Gastroesophageal sphincter (tissue), 4 donors: ENCODE results near the gene PTH2R. TPM values are rescaled to one million over a fixed set of nuclear protein-coding genes. Genes with fewer than 3 reads are reported as not detected.
"Not testable (repeated sequence)": the region's sequence is repeated elsewhere in the genome, so short reads cannot be mapped to it uniquely, and the experiment has no call there.

Source experiments
- ATAC-seq: fragments of 150-250 bp; one replicate; pipeline ENCODE4 v1.9.1; 2016; ENCODE audit warnings: mild to moderate bottlenecking, moderate library complexity
- H3K27ac ChIP-seq, 4 donors: fragments of 200-600 bp; sonication (generic) in 3 of 4; 1 replicate in 3 of 4; 2 replicates in 1 of 4; pipeline ENCODE4 v1.5.1; 2016 to 2019
- H3K27me3 ChIP-seq: fragments of 200-600 bp; sonication (generic); one replicate; pipeline ENCODE4 v1.5.1; 2019
- H3K36me3 ChIP-seq, 2 donors: fragments of 200-600 bp; sonication (generic); one replicate each; pipeline ENCODE4 v1.5.1; 2019; ENCODE audit warnings: control low read depth in 1 of 2
- H3K4me1 ChIP-seq, 3 donors: fragments of 200-600 bp; sonication (generic); 1 replicate in 2 of 3; 2 replicates in 1 of 3; pipeline ENCODE4 v1.5.1; 2016 to 2019; ENCODE audit warnings: control low read depth in 2 of 3
- H3K4me3 ChIP-seq, 2 donors: fragments of 200-600 bp; sonication (generic); one replicate each; pipeline ENCODE4 v1.5.1; 2019; ENCODE audit warnings: mild to moderate bottlenecking in 1 of 2, moderate library complexity in 1 of 2
- H3K9me3 ChIP-seq, 3 donors: fragments of 200-600 bp; sonication (generic); one replicate each; pipeline ENCODE4 v1.5.1; 2017 to 2019; ENCODE audit warnings: control low read depth in 2 of 3
- EP300 ChIP-seq: sonication (generic); formaldehyde crosslinking; IDR thresholded peaks from one replicate; pipeline ENCODE4 v1.6.1; 2017; ENCODE audit warnings: antibody characterized with exemption, mild to moderate bottlenecking
- POLR2A ChIP-seq, 2 donors: fragments of 450-650 bp; IDR thresholded peaks; one replicate each; pipeline ENCODE4 v1.6.1; 2017; ENCODE audit warnings: antibody characterized with exemption in 2 of 2, mild to moderate bottlenecking in 2 of 2, moderate library complexity in 1 of 2
- POLR2AphosphoS5 ChIP-seq: sonication (generic); formaldehyde crosslinking; IDR thresholded peaks from one replicate; pipeline ENCODE4 v1.6.1; 2017; ENCODE audit warnings: antibody characterized with exemption
- WGBS, 2 donors: methylation state at CpG; one replicate each; pipeline ENCODE4 v1.1.5; 2018; ENCODE audit warnings: low coverage in 1 of 2; 5-methylcytosine and 5-hydroxymethylcytosine counted together
- total RNA-seq, 4 donors: library from RNA; depleted of rRNA; stranded (reverse); fragments of >200 nt; gene quantifications; one replicate each; pipeline ENCODE4 v1.1.0, GENCODE V29; 2016
- TF ChIP-seq, protein P1 (sequence below), 4 experiments: fragments of 200-600 bp in 2 of 4; fragments of 450-650 bp in 2 of 4; sonication (generic) in 1 of 4; IDR thresholded peaks; one replicate each; pipeline ENCODE4 v1.5.1; 2017 to 2019; ENCODE audit warnings: antibody characterized with exemption in 4 of 4, mild to moderate bottlenecking in 2 of 4, moderate library complexity in 2 of 4

Gene PTH2R
- total RNA-seq, 4 donors from 2014 or later: 0.62 TPM; not detected in 3

DNA sequence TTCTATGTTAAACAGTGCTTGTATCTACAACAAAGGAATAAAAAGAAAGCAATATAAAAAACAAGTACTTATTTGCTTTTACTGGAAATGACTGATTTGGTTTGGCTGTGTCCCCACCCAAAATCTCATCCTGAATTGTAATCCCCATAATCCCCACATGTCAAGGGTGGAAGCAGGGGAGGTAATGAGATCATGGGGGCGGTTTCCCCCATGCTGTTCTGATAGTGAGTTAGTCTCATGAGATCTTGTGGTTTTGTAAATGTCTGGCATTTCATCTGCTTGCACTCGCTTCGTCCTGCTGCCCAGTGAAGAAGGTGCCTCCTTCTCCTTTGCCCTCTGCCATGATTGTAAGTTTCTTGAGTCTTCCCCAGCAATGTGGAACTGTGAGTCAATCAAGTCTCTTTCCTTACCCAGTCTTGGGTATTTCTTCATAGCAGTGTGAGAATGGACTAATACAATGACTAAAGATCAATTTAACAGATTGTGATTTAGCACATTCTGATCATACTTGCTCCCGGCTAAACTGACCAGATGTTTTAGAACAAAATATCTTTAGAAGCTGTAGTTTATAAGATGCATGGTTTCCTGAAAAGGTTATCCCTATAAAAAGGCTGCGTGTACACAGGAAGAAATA is 19.9 kb downstream of the PTH2R start:
- H3K27ac ChIP-seq: no peak overlapping the region
- 57 to 86% methylated on average over 4 to 5 of the region's 5 CpGs for WGBS, 2 donors
- no peaks in the 10 kb centered on the region for H3K4me1 ChIP-seq
- no peak overlapping the region for H3K4me3 ChIP-seq
- TF ChIP-seq POLR2AphosphoS5 (no peak), EP300 (no peak), POLR2A (IDR thresholded peaks at IDR 0.05) (no peak)
- H3K9me3 ChIP-seq: peaks cover 0 to 5% (median 0%) of the 10 kb centered on the region in 3 donors
- no peaks in the 10 kb centered on the region for H3K36me3 ChIP-seq
- no peaks in the 10 kb centered on the region for H3K27me3 ChIP-seq
- ATAC-seq: no peak

- Histone ChIP-seq H3K9me3 (no peaks in the 10 kb centered on the region), H3K4me1 (no peaks in the 10 kb centered on the region), H3K36me3 (no peaks in the 10 kb centered on the region), H3K27me3 (peaks cover 14% of the 10 kb centered on the region), H3K27ac (no peak overlapping the region), H3K4me3 (no peak overlapping the region)
- TF ChIP-seq POLR2AphosphoS5: no peak
- no peak for TF ChIP-seq EP300
- TF ChIP-seq, protein P1, sequence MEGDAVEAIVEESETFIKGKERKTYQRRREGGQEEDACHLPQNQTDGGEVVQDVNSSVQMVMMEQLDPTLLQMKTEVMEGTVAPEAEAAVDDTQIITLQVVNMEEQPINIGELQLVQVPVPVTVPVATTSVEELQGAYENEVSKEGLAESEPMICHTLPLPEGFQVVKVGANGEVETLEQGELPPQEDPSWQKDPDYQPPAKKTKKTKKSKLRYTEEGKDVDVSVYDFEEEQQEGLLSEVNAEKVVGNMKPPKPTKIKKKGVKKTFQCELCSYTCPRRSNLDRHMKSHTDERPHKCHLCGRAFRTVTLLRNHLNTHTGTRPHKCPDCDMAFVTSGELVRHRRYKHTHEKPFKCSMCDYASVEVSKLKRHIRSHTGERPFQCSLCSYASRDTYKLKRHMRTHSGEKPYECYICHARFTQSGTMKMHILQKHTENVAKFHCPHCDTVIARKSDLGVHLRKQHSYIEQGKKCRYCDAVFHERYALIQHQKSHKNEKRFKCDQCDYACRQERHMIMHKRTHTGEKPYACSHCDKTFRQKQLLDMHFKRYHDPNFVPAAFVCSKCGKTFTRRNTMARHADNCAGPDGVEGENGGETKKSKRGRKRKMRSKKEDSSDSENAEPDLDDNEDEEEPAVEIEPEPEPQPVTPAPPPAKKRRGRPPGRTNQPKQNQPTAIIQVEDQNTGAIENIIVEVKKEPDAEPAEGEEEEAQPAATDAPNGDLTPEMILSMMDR (IDR thresholded peaks at IDR 0.05): no peak
- TF ChIP-seq POLR2A (IDR thresholded peaks at IDR 0.05): no peak
- no peak for ATAC-seq
- WGBS, 2 donors: 72 to 86% methylated on average over 3 of the region's 3 CpGs
These were observed 31.2 kb downstream of the PTH2R start for GRCh38 chr2:208437755-208438154.

DNA sequence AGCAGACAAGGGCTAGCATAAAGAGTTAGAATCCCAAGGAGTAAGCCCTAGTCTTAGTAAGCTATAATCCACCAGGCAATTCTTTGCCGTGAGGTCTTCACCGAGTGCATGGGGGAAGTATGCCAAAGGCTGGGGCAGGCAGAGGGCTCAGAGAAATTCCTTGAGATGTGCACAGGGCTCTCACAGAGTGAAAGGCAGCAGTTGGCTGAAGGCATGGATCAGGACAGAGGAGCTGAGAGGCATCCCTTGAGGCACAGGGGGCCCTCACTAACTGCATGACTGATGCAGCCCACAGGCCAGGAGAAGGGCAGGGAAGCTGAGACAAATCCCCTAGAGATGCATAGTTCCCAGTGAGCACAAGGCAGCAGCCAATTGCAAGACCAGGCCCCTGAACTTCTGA is 34.1 kb downstream of the PTH2R start:
- Histone ChIP-seq H3K36me3 (no peaks in the 10 kb centered on the region), H3K4me1 (no peaks in the 10 kb centered on the region), H3K4me3 (no peak overlapping the region), H3K27me3 (peaks cover 8% of the 10 kb centered on the region), H3K9me3 (no peaks in the 10 kb centered on the region), H3K27ac (no peak overlapping the region)
- TF ChIP-seq, protein P1 (IDR thresholded peaks at IDR 0.05): no peak
- no peak for TF ChIP-seq POLR2AphosphoS5
- no peak for TF ChIP-seq EP300
- no peak for TF ChIP-seq POLR2A (IDR thresholded peaks at IDR 0.05)
- ATAC-seq: no peak
- WGBS, 2 donors: no CpG with 5 or more reads among the region's 2 CpGs

- H3K27ac ChIP-seq: no peak overlapping the region
- H3K36me3 ChIP-seq: no peaks in the 10 kb centered on the region
- no peaks in the 10 kb centered on the region for H3K4me1 ChIP-seq
- no peak overlapping the region for H3K4me3 ChIP-seq
- TF ChIP-seq POLR2AphosphoS5: no peak
- no peak for TF ChIP-seq POLR2A (IDR thresholded peaks at IDR 0.05)
- peaks cover 7% of the 10 kb centered on the region for H3K27me3 ChIP-seq
- WGBS, 2 donors: 93 to 100% methylated on average over 2 of the region's 2 CpGs
- no peak for ATAC-seq
- no peaks in the 10 kb centered on the region for H3K9me3 ChIP-seq
These were observed 35.4 kb downstream of the PTH2R start for GRCh38 chr2:208441951-208442350.

DNA sequence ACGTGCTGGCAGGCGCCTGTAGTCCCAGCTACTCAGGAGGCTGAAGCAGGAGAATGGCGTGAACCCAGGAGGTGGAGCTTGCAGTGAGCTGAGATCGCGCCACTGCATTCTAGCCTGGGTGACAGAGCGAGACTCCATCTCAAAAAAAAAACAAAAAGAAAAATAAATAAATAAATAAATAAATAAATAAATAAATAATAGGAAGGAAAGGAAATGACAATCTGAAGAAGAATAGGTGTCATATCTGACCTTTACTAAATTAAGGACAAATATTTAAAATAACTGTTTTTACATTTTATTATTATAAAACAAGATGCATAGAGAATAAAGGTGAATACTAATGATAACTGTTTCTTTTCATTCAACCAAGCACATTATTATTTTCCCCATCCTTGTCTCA is 40.9 kb downstream of the PTH2R start:
- H3K4me3 ChIP-seq, ATAC-seq, H3K27ac ChIP-seq, H3K4me1 ChIP-seq, H3K27me3 ChIP-seq, H3K9me3 ChIP-seq, H3K36me3 ChIP-seq: not testable (repeated sequence)
- WGBS, 2 donors: 93% methylated on average over 6 of the region's 6 CpGs; no CpG with 5 or more reads in 1 of the 2 donors

DNA sequence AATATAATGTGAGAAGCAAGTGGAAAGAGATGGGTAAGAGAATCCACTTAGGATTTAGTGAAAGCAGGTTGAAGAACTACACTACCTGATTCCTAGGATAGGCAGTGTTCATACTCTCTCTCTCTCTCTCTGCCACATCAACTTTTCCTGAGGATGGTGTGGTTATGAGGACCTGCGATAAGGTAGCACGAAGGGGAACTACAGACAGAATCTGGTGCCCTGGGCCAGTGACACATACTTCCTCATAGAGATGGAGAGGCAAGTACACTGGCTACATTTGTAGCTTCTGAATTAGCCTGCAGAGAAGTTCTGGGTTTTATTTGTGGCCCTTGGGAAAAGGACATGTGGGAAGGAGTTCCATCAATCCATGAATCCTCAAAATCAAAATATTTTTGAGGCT is 44.5 kb downstream of the PTH2R start:
- TF ChIP-seq EP300 (no peak), POLR2AphosphoS5 (no peak), POLR2A (IDR thresholded peaks at IDR 0.05) (no peak)
- TF ChIP-seq, protein P1 (IDR thresholded peaks at IDR 0.05): no peak
- no peak overlapping the region for H3K27ac ChIP-seq
- no peak overlapping the region for H3K4me3 ChIP-seq
- no peaks in the 10 kb centered on the region for H3K4me1 ChIP-seq
- H3K27me3 ChIP-seq: no peaks in the 10 kb centered on the region
- H3K36me3 ChIP-seq: no peaks in the 10 kb centered on the region
- 17 to 88% methylated on average over 1 to 2 of the region's 2 CpGs for WGBS, 2 donors
- no peak for ATAC-seq
- H3K9me3 ChIP-seq: no peaks in the 10 kb centered on the region
